GM23338 (cell line): ENCODE measurements around the gene TNPO1. TPM values are rescaled to one million over a fixed set of nuclear protein-coding genes. Genes with fewer than 3 reads are reported as not detected.

Experiments used
- ATAC-seq: fragments of 200-7000 bp; cut with Tn5 transposase; 3 replicates; pipeline ENCODE4 v1.9.1; 2020
- DNase-seq: peaks from one replicate; pipeline ENCODE4 v3.0.0-alpha.2; 2015; ENCODE audit warnings: low spot score
- H2AFZ ChIP-seq: fragments of 200-600 bp; sonication (generic); 2 replicates; pipeline ENCODE4 v1.8.0; 2016; ENCODE audit warnings: antibody characterized with exemption, mild to moderate bottlenecking, moderate library complexity
- H3F3A ChIP-seq: fragments of 200-600 bp; sonication (generic); replicated peaks from 2 replicates; pipeline ENCODE4 v1.8.0; 2017; ENCODE audit warnings: antibody characterized with exemption, mixed run types, low read depth
- H3K27ac ChIP-seq: fragments of 200-600 bp; sonication (generic); 2 replicates; pipeline ENCODE4 v1.6.1; 2016; ENCODE audit warnings: low read depth
- H3K27me3 ChIP-seq: fragments of 200-600 bp; sonication (generic); 2 replicates; pipeline ENCODE4 v1.8.0; 2016; ENCODE audit warnings: mild to moderate bottlenecking, mixed run types, moderate library complexity; ENCODE audit not compliant: insufficient read depth
- H3K36me3 ChIP-seq: fragments of 200-600 bp; sonication (generic); 2 replicates; pipeline ENCODE4 v1.8.0; 2016; ENCODE audit warnings: mild to moderate bottlenecking; ENCODE audit not compliant: insufficient read depth
- H3K4me1 ChIP-seq: fragments of 200-600 bp; sonication (generic); 2 replicates; pipeline ENCODE4 v1.8.0; 2016; ENCODE audit warnings: mild to moderate bottlenecking, moderate library complexity; ENCODE audit not compliant: insufficient read depth
- H3K4me2 ChIP-seq: fragments of 200-600 bp; sonication (generic); 2 replicates; pipeline ENCODE4 v1.7.1; 2017; ENCODE audit warnings: mixed run types
- H3K4me3 ChIP-seq: fragments of 200-600 bp; sonication (generic); 2 replicates; pipeline ENCODE4 v1.6.1; 2016; ENCODE audit warnings: mixed run types
- H3K79me2 ChIP-seq: fragments of 200-600 bp; sonication (generic); replicated peaks from 2 replicates; pipeline ENCODE4 v1.8.0; 2017; ENCODE audit warnings: mild to moderate bottlenecking; ENCODE audit not compliant: insufficient read depth
- H3K9me2 ChIP-seq: fragments of 200-600 bp; sonication (generic); 2 replicates; pipeline ENCODE4 v1.8.0; 2017; ENCODE audit not compliant: insufficient read depth
- H4K20me1 ChIP-seq: fragments of 200-600 bp; sonication (generic); replicated peaks from 2 replicates; pipeline ENCODE4 v1.8.0; 2017; ENCODE audit warnings: mild to moderate bottlenecking; ENCODE audit not compliant: insufficient read depth
- H3K27ac Mint-ChIP-seq: 2 replicates; pipeline ENCODE4 v1.8.0; 2020; ENCODE audit warnings: inconsistent platforms, mild to moderate bottlenecking, moderate library complexity, mixed read lengths
- H3K27me3 Mint-ChIP-seq: 3 replicates; pipeline ENCODE4 v1.8.0; 2022; ENCODE audit warnings: low read depth, mild to moderate bottlenecking, moderate library complexity, mixed read lengths, inconsistent platforms; ENCODE audit not compliant: insufficient read depth, poor library complexity
- H3K36me3 Mint-ChIP-seq: 3 replicates; pipeline ENCODE4 v1.8.0; 2021; ENCODE audit warnings: low read depth, mild to moderate bottlenecking, inconsistent platforms, moderate library complexity, mixed read lengths
- H3K4me1 Mint-ChIP-seq: 3 replicates; pipeline ENCODE4 v1.8.0; 2020; ENCODE audit warnings: mild to moderate bottlenecking, inconsistent platforms, mixed read lengths
- H3K4me3 Mint-ChIP-seq: 3 replicates; pipeline ENCODE4 v1.8.0; 2021; ENCODE audit warnings: moderate library complexity, mild to moderate bottlenecking, inconsistent platforms, mixed read lengths
- H3K9me3 Mint-ChIP-seq: 3 replicates; pipeline ENCODE4 v1.8.0; 2020; ENCODE audit warnings: moderate library complexity, mild to moderate bottlenecking, inconsistent platforms, mixed read lengths
- CREB1 ChIP-seq: fragments of 250-450 bp; sonication (Bioruptor Pico); IDR thresholded peaks from 2 replicates; pipeline ENCODE4 v1.5.0; 2020; ENCODE audit warnings: low read depth, mild to moderate bottlenecking, moderate library complexity
- EZH2 ChIP-seq: fragments of 200-600 bp; sonication (generic); IDR thresholded peaks from one replicate; pipeline ENCODE4 v1.8.0; 2017; ENCODE audit warnings: antibody characterized with exemption, mild to moderate bottlenecking, low read depth; ENCODE audit not compliant: unreplicated experiment
- EZH2phosphoT487 ChIP-seq: fragments of 200-600 bp; sonication (generic); IDR thresholded peaks from one replicate; pipeline ENCODE4 v1.8.1; 2018; ENCODE audit warnings: antibody characterized with exemption; ENCODE audit not compliant: unreplicated experiment
- JUNB ChIP-seq: IDR thresholded peaks from one replicate; pipeline ENCODE4 v1.6.1; 2016; ENCODE audit warnings: antibody characterized with exemption; ENCODE audit not compliant: unreplicated experiment
- NANOG ChIP-seq: IDR thresholded peaks from 2 replicates; pipeline ENCODE4 v1.6.1; 2016; ENCODE audit warnings: antibody characterized with exemption, borderline replicate concordance
- POLR2AphosphoS5 ChIP-seq: IDR thresholded peaks from 2 replicates; pipeline ENCODE4 v1.6.1; 2016; ENCODE audit warnings: antibody characterized with exemption, low read depth
- REST ChIP-seq: IDR thresholded peaks from one replicate; pipeline ENCODE4 v1.6.1; 2018; ENCODE audit warnings: antibody characterized with exemption; ENCODE audit not compliant: unreplicated experiment
- STAT1 ChIP-seq: IDR thresholded peaks from one replicate; pipeline ENCODE4 v1.6.1; 2016; ENCODE audit warnings: antibody characterized with exemption; ENCODE audit not compliant: unreplicated experiment
- ZNF114 ChIP-seq: fragments of 250-450 bp; sonication (Bioruptor Pico); IDR thresholded peaks from 2 replicates; pipeline ENCODE4 v1.5.0; 2020; ENCODE audit warnings: mild to moderate bottlenecking, moderate library complexity
- ZNF331 ChIP-seq: fragments of 250-450 bp; sonication (Bioruptor Pico); IDR thresholded peaks from 2 replicates; pipeline ENCODE4 v1.5.0; 2020; ENCODE audit warnings: low read depth, mild to moderate bottlenecking, moderate library complexity
- ZNF462 ChIP-seq: fragments of 250-450 bp; sonication (Bioruptor Pico); IDR thresholded peaks from 2 replicates; pipeline ENCODE4 v1.5.0; 2020; ENCODE audit warnings: mild to moderate bottlenecking, moderate library complexity
- polyA plus RNA-seq: library from polyadenylated mRNA; unstranded; fragments of >200 nt; fragmentation: Nextera tagmentation; extraction: Ambion mirVana; gene quantifications from 2 replicates; pipeline ENCODE4 v1.2.1, GENCODE V29; 2016
- total RNA-seq: library from RNA; depleted of rRNA; stranded (reverse); fragments of >200 nt; shearing (Covaris generic); gene quantifications from 2 replicates; pipeline ENCODE4 v1.2.3, GENCODE V29; 2014
- TF ChIP-seq, protein P1 (sequence below), 2 experiments: fragments of 200-600 bp in 1 of 2; sonication (generic) in 1 of 2; conservative IDR thresholded peaks; 2 replicates each; pipeline versions ENCODE4 v1.5.1 to v1.6.1; 2016 to 2017; ENCODE audit warnings: antibody characterized with exemption in 2 of 2, low read depth in 2 of 2, mild to moderate bottlenecking in 2 of 2, moderate library complexity in 1 of 2
- TF ChIP-seq, protein P2 (sequence below): IDR thresholded peaks from 2 replicates; pipeline ENCODE4 v1.6.1; 2016; ENCODE audit warnings: antibody characterized with exemption

Gene TNPO1
- total and polyA plus RNA-seq, 2 experiments from 2014 or later = 117 to 197 TPM

DNA sequence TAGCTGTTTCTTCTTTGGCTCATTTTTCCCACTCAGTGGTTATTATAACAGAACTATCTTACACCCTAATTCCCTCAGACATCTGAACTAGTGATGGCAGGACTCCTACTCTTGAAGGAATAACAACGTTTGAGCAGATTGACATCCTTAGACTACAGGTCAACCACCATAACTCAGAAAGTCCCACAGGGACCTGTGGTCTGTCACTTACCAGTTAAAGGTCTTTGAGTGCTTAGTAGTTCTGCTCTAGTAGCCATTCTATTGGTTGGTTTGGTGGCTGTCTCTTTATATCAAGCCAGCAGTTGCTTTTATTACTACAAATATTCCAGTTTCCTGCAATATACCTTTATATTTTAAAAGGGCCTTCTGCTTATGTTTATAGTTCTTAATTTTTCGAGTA is 72.1 kb downstream of the TNPO1 start:
- TF ChIP-seq STAT1 = no peak
- no peak for TF ChIP-seq ZNF462 (CRISPR knock-in tag)
- TF ChIP-seq, protein P1, sequence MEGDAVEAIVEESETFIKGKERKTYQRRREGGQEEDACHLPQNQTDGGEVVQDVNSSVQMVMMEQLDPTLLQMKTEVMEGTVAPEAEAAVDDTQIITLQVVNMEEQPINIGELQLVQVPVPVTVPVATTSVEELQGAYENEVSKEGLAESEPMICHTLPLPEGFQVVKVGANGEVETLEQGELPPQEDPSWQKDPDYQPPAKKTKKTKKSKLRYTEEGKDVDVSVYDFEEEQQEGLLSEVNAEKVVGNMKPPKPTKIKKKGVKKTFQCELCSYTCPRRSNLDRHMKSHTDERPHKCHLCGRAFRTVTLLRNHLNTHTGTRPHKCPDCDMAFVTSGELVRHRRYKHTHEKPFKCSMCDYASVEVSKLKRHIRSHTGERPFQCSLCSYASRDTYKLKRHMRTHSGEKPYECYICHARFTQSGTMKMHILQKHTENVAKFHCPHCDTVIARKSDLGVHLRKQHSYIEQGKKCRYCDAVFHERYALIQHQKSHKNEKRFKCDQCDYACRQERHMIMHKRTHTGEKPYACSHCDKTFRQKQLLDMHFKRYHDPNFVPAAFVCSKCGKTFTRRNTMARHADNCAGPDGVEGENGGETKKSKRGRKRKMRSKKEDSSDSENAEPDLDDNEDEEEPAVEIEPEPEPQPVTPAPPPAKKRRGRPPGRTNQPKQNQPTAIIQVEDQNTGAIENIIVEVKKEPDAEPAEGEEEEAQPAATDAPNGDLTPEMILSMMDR (conservative IDR thresholded peaks at IDR 0.05; ENCODE audit: low read depth in 2 of 2) = no peak
- no peak for TF ChIP-seq REST
- TF ChIP-seq EZH2 = no peak
- no peak for TF ChIP-seq CREB1 (CRISPR knock-in tag)
- TF ChIP-seq EZH2phosphoT487 = no peak
- TF ChIP-seq JUNB = no peak
- no peak for TF ChIP-seq POLR2AphosphoS5
- no peak for TF ChIP-seq ZNF331
- TF ChIP-seq NANOG = no peak
- TF ChIP-seq, protein P2, sequence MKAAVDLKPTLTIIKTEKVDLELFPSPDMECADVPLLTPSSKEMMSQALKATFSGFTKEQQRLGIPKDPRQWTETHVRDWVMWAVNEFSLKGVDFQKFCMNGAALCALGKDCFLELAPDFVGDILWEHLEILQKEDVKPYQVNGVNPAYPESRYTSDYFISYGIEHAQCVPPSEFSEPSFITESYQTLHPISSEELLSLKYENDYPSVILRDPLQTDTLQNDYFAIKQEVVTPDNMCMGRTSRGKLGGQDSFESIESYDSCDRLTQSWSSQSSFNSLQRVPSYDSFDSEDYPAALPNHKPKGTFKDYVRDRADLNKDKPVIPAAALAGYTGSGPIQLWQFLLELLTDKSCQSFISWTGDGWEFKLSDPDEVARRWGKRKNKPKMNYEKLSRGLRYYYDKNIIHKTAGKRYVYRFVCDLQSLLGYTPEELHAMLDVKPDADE = no peak
- TF ChIP-seq ZNF114 (CRISPR knock-in tag) = no peak
- H2AFZ ChIP-seq = no peak overlapping the region
- H3K9me3 Mint-ChIP-seq = no peaks in the 10 kb centered on the region
- H3K4me2 ChIP-seq = no peak overlapping the region
- H4K20me1 ChIP-seq = peaks cover 9% of the 10 kb centered on the region; the same call in 1 of the 2 replicates
- H3K36me3 ChIP-seq = peaks cover 84% of the 10 kb centered on the region
- H3K79me2 ChIP-seq = peaks cover 29% of the 10 kb centered on the region
- peaks cover 93% of the 10 kb centered on the region for H3K36me3 Mint-ChIP-seq
- no peaks in the 10 kb centered on the region for H3K4me1 ChIP-seq
- H3K27me3 Mint-ChIP-seq = peaks cover 3% of the 10 kb centered on the region
- H3K27ac Mint-ChIP-seq = no peak overlapping the region
- DNase-seq = no peak
- H3K4me1 Mint-ChIP-seq = peaks cover 4% of the 10 kb centered on the region; the same call in 1 of the 3 replicates
- no peaks in the 10 kb centered on the region for H3F3A ChIP-seq
- no peak overlapping the region for H3K27ac ChIP-seq
- no peak overlapping the region for H3K4me3 ChIP-seq
- ATAC-seq = no peak
- no peaks in the 10 kb centered on the region for H3K9me2 ChIP-seq
- H3K4me3 Mint-ChIP-seq = no peak overlapping the region
- H3K27me3 ChIP-seq = no peaks in the 10 kb centered on the region
